DMS53 (cell line): ENCODE results near the gene HTR6.
A peak's percentile ranks its signal among the peaks of the same experiment; 100 is the strongest.

Source experiments
- DNase-seq: peaks from one replicate; lab custom pipeline; 2025; lab: John Stamatoyannopoulos, UW

The HTR6 gene

DNA sequence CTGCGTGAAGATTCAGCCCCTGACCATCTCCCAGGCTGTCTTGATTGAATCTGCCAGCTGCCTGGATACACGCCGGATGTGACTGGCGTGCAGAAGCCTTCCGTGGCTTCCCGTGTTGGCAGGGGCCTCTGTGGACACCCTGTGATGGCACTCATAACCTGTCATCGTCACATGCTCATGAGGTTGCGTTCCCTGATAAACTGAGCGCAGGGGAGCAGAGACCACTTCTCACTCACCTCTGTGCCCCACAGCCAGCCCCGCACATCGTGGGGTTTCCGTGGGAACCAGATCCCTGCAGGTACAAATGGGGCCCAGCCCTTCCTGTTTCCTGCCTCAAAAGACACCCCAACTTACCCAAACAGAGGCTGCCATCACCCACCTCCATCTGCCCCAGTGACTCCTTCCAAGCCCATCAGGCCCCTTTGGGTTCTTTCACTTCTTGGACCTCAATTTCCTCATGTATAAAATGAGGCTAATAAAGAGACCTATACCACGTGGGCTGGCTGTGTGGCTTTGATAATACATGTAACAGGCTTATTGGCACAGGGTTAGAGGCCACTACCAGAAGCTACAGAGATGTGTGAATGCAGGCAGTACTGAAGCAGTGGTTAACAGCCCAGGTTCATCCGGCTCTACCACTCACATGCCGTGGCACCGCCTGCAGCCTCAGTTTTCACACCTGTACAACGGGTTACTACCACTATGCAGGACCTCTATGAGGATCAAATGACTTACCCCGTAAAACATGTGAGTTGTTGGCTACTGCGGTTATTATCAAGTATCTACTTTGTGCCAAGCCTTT lies 23.6 kb downstream of the HTR6 start:
- no peak for DNase-seq

DNA sequence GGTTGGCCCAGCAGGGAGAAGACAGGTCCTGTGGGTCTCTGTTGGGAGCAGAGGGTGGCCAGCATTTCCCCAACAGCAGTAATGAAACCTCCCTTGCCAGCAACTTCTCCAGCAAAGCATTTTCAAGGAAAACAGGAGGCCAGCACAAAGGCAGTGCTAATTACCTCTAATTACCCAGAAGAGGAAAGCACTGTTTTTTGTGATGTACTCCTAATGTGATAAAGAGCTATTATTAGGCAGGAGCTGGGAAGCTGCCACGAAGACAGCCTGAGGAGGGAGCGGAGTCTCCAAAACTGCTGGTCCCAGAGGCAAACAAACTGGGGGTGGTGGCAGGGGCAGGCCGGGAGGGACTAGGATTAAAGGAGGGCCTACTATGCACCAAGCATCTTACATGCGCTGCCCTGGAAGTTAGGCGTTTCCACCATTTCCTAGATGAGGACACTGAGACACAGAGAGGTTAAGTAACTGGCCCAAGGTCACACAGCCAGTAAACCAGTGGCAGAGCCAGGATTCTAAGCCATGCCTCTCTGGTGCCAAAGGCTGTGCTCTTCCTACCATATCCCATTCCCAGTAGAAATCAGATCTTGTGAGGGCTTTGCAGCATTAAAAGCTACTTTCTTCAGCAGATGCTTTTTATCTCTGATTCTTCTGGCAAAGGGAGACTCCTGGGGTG lies 24.5 kb downstream of the HTR6 start:
- DNase-seq: no peak

DNA sequence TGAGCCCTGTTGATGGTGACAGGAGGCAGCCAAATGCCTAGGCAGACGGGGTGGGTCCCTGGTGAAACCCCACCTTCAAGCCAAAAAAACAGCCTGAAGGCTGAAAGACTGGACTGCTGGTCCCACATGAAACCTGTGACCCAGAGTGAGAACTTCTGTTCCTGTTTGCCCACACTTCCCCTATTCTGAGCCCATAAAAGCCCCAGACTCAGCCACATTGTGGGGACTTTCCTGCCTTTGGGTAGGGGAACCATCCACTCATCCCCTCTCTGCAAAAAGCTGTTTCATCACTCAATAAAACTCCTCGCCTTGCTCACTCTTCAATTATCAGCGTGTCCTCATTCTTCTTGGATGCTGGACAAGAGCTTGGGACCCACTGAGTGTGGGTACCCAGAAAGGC lies 25.2 kb downstream of the HTR6 start:
- DNase-seq: peak; percentile 25

DNA sequence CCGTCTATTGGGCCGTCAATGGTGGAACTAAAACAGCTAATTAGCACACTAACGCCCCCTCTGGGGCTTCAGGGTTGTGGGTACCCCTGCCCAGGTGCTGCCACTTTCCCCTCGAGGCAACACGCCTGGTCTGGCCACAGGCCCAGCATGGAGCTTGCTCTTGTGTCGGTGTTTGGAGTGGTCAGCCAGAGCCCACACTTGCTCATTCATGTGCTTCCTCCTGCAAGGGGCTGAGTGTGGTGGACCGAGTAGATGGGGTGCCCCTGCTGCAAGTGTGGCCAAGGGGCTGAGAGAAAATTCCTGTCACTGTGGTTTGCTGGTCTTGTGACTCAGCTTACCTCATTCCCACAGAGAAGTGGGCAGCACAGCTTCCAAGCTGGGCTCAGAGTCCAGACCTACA lies 25.7 kb downstream of the HTR6 start:
- DNase-seq: no peak

DNA sequence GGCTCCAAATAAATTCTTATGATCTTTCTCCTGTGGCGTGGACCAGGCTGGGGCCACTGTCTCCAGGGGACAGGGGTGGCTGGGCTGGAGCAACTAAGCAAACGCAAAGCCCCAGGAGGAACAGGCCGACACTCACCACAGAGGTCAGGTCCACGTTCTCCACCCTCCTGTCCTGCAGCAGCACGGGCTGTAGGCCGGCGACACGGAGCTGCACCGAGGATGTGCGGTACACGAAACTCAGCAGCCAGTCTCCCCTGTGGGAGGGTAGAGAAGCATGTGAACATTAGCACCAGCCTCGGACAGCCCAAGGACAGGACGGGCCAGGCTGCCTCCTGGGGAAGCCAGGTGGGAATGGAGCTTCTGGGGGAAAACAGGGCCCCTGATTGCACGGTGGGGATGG lies 29.6 kb downstream of the HTR6 start:
- DNase-seq: no peak

DNA sequence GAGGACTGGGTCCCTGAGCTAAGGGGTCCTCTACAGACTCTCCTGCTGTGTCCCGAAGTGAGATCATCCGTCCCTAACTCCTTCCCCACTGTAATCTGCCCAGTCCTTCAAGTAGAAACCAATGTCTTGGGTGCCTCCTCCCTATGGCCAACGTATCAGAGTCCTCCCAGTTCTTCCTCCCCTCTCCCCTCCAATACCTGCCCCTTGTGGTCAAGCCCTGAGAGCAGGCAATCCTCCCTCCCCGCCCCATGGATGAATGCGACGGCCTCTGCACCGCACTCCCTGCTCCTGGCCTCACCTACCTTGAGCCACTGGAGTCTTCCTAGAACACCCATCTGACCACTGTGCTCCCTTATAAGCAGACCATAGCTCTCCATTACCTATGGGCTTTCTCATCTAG lies 31.1 kb downstream of the HTR6 start:
- DNase-seq: no peak

DNA sequence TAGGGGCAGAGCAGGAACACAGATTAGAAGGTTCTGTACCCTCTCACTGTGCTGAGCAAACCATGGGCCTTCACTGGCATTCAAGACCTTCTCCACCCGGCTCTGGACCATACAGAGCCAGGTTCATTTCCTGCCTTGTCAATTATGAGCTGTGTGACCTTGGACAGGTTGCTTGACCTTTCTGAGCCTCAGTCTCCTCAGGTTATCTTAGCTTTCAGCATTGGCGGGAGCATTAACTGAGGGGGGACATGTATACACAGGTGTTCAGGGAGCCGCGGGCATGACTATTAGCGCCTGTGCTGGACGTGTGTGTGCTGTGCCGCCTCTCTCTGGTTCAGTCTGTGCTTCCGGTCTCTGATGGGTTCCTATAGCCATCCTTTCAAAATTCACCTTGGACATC lies 32.1 kb downstream of the HTR6 start:
- no peak for DNase-seq

DNA sequence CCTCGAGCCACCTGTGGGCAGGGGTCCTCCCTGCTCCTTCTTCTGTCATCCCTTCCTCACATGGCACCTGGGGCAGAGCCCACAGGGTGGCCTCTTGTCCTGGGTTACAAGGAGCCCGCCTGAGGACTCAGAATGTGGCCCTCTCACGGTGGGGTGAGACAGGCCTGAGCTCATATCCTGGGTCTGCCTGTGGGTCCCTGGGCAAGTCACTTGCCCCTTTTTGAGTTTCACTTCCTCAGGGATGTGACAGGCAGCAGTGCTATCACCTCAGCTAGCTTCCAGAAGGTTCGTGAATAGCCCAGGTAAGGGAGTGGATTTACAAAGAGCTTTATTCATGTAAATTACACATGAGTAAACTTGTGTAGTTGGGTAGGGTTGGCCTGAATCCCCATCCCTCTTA lies 33.5 kb downstream of the HTR6 start:
- DNase-seq: no peak

DNA sequence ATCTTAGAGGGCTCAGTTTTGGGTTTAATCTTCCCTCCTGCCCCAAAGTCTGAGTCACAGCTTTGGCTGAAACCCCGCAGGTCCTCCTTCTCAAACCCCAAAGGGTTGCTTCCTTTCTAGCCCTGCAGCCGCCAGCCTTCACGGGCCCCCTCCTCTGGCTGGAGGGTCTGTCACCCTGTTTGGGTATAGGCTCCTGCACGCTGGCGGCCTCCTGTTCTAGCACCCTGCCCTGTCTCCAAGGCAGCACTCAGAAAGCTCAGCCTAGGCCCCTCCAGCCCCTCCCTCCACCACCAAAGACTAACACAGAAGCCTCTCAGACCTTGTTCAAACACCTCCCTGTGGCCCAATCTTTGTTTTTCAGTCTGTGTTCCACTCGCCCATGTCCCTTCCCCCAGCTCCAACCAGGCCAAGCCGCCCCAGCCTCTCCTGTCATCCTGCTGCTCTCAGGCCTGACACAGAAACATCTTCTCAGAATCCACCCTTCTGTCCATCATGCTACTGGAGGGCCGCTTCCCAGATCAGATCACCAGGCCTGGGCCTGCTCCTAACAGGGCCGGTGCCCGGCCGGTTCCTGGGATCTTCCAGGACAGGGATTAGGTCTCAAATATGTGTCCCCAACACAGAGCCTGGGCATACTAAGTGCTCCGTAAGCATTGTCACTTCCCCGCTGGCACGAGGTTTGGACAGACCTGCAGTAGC lies 35.6 kb downstream of the HTR6 start:
- DNase-seq: no peak

DNA sequence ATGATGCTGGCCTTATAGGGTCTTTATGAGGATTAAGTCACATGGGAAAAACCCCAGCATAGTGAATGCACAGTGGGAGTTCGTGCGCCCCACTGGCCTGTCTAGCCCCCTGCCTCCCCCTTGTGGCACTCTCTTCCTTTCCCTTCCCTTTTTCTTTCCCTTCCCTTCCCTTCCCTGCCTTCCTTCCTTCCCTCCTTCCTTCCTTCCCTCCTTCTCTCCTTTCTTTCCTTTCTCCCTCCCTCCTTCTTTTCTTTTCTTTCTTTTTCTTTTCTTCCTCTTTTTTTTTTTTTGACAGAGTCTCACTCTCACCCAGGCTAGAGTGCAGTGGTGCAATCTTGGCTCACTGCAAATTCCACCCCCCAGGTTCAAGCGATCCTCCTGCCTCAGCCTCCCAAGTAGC lies 38.6 kb downstream of the HTR6 start:
- DNase-seq: no peak

DNA sequence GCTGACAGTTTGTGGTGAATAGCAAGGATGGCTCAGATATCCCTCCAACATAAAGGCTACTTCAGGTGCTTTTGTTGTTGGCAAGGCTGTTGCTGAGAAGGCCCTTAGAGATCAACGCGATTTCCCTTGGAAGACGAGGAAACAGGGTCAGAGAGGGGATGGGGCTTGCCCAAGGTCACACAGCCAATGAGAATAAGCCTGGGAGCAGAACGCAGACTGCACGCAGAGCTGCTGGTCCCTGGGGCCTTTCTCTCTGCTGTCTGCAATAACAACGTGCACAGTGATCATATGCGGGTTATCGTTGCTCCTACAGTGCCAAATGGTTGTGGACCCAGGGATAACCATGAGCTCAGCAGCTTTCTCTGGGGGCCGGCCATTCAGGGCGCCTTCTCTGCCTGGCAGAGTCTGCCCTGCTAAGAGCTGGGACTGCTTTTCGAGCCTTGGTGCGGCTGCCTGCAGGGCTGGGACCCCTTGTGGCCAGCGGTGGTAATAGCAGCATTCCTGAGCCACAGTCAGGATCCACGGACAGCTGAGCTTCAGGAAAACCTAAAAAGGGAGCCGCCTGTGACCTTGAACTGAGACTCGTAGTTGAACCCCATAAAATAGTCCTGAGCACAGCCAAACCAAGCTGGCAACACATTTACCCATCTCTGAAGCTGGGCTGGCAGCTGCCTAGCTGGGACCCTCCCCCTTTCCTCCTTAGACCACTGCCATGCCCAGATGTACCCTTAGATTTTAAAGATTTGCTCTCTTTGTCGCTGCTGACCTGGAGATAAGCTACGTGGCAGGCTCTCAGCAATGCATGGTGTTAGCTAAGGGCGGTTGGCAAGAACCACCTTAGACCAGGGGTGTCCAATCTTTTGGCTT lies 39.8 kb downstream of the HTR6 start:
- DNase-seq: peak; percentile 78

DNA sequence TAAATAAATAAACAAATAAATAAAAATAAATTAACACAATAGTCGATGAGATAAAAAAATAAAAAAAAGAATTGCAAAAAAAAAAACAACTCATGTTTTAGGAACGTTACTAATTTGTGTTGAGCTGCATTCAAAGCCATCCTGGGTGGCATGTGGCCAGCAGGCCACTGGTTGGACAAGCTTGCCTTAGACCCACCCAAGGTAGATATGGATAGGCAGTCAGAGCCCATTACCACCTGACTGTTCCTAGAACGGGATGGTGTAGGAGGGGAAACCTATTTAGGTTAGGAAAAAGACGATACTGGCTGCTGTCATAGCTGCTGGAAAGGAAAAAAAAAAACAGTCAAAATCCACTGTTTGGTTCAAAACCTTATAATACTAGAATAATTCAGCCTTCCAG lies 40.8 kb downstream of the HTR6 start:
- no peak for DNase-seq

DNA sequence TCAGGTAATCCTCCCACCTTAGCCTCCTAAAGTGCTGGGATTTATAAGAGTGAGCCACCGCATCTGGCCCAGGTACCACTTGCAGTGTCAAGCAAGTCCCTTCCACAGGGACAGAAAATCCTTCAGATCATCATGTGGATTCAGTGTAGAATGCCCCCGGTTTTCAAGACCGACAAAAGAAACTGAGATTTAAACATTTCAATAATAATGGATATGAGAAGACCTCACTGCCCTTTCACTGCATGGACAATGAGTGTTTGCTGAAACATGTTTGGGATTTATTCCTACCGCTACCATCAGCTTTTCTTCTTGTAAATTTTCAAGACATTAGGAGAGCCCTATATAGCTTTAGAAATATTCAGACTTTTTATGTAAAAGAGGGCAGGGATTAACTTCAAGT lies 41.5 kb downstream of the HTR6 start:
- no peak for DNase-seq

DNA sequence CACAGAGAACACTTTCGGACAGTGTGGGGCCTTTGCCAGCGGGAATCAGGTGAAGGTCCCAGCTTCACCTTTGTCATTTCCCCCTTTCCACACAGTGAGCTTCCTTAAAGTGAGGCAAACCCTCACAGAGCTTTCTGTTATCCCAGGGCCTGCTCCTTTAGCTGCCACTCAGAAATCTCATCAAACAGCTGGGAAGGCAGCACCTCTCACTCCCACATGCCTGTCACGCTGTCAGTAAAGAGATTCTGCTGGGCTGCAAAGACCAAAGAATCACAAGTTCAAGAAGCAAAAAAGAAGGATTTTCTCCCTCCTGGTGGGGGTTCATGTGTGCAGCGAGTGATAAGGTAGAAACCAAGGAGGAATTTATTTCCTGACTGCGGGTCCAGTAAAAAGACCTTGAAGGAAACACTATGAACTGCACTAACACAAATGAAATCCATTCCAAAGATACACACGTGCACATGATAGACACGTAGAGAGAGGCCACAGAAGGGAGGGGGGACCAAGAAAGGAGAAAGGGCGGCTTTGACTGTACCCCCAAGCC lies 44.0 kb downstream of the HTR6 start:
- no peak for DNase-seq

DNA sequence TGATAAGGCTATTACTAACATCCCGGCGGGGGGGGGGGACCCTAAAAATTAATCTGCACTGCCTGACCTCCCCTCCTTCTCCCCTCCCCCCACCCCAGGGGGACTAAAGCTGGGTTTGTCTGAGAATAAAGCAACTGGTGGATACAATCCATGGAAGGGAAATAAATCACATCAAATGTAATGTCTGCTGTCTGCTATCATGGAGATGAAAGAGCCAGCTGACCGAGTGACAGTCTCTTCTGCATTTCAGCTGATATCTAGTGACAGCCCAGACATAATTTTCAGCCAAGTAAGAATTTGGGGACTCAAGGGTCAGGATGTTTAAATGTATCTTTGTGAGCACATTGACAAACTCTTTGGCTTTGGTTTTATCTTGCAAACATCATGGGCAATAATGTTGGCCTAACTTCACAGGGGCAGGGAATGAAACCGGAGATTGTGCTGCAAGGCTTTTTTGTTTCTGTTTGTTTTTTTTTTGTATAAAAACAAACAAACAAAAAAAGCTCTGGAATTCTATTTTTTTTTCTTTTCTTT lies 44.7 kb downstream of the HTR6 start:
- no peak for DNase-seq

DNA sequence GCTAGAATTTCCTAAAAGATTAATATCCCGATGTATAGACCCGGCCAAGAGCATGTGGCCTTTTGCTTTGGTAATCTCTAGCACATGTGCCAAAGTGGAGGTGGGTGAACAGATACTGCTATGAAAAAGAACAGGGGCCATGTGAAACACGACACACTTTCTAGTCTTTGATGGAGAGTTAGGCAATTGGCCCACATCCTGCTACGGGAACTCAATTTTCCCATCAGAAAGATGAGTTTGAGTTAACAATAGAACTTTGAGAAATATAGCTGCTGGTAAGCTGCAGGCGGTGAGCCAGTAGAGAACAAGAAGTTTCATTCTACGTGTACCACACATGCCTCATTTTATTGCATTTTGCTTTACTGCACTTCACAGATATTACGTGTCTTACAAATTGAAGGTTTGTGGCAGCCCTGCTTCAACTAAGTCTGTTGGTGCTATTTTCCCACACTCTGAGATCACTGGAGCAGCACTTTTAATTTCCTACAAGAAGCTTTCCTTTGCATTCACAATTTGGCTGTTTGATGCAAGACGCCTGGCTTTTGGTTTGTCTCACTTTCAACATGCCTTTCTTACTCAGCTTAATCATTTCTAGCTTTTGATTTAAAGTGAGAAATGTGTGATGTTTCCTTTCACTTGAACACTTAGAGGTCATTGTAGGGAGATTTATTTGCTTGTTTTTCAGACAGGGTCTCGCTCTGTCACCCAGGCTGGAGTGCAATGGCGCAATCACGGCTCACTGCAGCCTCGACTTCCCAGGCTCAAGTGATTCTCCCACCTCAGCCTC lies 46.3 kb downstream of the HTR6 start:
- DNase-seq: no peak

DNA sequence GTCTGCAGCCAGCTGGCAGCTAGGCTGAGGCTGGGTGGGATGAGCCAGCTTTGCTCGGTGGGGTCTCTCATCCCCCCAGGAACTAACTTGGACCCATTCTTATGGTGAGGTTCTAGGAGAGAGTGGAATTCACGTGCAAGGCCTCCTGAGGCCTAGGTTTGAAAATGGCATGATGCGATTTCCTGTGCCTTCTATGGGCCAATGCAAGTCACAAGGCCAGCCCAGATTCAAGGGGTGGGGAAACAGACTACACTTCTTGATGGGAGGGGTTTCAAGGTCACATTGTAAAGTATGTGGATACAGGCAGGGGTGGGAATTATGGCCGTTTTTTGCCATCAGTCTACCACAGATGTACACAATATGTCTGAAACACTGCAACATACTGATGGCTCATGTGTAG lies 48.3 kb downstream of the HTR6 start:
- DNase-seq: no peak

DNA sequence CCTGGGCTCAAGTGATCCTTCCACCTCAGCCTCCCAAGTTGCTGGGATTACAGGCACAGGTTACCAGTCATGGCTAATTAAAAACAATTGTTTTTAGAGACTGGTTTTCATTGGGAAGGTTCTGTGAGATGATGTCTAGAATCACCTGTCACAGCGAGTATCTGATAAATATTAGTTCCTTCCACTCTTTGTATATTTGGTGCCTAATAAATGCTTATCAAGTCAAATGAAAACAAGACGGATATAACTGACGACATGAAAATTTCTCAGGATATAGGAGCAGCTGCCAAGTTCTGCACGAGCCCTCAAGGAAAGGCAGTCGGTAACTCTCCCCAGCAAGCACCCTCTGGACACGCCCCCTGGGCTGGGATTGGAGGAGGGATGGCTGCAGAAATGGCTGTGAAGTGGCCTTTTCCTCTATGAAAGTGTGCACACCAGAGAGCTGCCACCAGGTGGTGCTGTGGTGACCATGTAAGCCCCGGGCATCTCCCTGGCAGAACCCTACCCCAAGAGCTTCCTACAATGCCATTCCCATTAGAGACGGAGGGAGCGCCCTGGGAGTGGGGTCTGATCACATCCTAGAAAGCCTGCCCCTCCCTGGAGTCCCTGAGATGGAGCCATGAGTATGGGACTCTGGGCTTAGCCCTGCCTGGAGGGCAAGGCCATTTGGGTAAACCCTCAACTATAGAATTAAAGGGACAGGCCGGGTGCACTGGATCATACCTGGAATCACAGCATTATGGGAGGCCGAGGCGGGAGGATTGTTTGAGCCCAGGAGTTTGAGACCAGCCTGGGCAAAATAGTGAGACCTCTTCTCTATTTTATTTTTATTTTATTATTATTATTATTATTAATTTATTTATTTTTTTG lies 50.9 kb downstream of the HTR6 start:
- DNase-seq: peak; percentile 98

DNA sequence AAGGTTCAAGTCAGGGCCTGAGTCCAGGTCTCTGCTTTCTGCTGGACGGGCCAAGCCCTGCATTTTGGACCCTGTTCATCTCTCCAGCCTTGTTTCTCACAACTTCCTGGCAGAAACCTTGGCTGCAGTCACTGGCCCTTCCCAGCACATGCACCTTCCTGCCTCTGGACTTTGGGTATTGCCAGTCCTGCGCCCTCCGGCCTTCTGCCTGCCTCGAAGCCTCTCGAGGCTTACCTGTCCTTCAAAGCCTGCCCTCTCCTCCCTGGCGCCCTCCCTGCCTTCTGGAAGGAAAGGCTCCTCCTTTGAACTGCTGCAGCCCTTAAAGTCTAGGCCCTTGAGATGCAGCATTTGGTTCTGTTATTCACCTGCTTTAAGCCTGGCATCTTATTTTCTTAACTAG lies 52.8 kb downstream of the HTR6 start:
- DNase-seq: no peak

DNA sequence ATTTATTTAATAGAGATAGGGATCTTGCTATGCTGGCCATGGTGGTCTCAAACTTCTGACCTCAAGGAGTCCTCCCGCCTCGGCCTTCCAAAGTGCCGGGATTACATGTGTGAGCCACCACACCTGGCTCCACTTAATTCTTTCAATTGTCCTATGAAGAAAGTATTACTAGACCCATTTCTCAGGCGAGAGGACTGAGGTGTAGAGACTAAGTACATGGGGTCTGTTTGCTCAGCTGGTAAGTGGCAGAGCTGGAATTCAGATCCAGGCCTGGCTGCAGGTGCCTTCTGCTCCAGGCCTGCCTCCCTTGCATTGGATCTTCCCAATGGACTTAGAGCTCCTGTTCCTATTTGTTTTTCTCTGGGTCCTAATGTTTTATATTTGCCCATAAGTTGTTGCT lies 55.5 kb downstream of the HTR6 start:
- DNase-seq: no peak
